Omental fat pad (tissue), 4 donors: ENCODE results near the gene CNKSR3. TPM values are rescaled to one million over a fixed set of nuclear protein-coding genes. Genes with fewer than 3 reads are reported as not detected.

Source experiments
- ATAC-seq: fragments of 150-250 bp; one replicate; pipeline ENCODE4 v1.9.1; 2016; ENCODE audit warnings: mild to moderate bottlenecking, moderate library complexity; ENCODE audit not compliant: low FRiP score
- DNase-seq: peaks from one replicate; pipeline ENCODE4 v3.0.0-alpha.2; 2019; ENCODE audit warnings: low spot score
- CTCF ChIP-seq, 3 donors: fragments of 450-650 bp; IDR thresholded peaks; one replicate each; pipeline ENCODE4 v1.5.1; 2016 to 2017; ENCODE audit warnings: antibody characterized with exemption in 3 of 3, mild to moderate bottlenecking in 3 of 3, moderate library complexity in 2 of 3
- total RNA-seq, 4 donors: library from RNA; depleted of rRNA; stranded (reverse); fragments of >200 nt; gene quantifications; one replicate each; pipeline ENCODE4 v1.1.0, GENCODE V29; 2016

CNKSR3 gene
- total RNA-seq, 4 donors from 2014 or later = 3.9 to 13.8 (median 5.5) TPM

DNA sequence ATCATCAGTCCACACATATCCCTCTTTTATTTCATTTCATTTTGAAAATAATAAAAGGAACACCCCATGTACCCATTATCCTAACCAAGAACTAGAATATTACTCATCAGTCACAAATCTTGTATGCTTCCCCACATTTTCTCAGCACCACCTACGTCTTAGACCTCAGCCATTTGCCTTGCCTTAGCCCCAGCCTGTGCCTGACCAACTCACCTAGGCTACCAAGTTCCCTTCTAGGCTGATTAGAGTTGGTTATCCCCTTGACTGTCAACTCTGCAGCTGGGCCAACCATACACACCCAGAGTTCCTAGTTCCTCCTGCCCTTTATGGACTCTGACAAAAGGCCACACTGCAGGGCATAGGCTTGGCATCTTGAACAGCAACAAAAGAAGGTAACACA lies 120.5 kb downstream of the CNKSR3 start:
- DNase-seq (no peak), ATAC-seq (no peak)
- TF ChIP-seq CTCF (IDR thresholded peaks at IDR 0.05) = no peak

DNA sequence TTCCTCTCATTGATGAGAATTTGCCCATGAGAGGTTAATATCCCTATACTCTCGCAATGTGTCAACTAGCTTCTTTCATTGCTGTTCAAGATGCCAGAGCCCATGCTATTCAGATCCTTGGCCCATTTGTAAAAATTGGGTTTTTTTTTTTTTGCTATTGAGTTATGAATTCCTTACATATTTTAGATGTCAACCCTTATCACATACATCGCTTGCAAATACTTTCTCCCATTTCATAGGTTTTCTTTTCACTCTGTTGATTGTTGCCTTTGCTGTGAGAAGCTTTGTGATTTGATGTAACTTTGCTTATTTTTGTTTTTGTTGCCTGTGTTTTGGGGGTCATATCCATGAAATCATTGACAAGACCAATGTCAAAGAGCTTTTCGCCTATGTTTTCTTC lies 121.7 kb downstream of the CNKSR3 start:
- ATAC-seq = no peak
- TF ChIP-seq CTCF (IDR thresholded peaks at IDR 0.05) = no peak
- DNase-seq = no peak

DNA sequence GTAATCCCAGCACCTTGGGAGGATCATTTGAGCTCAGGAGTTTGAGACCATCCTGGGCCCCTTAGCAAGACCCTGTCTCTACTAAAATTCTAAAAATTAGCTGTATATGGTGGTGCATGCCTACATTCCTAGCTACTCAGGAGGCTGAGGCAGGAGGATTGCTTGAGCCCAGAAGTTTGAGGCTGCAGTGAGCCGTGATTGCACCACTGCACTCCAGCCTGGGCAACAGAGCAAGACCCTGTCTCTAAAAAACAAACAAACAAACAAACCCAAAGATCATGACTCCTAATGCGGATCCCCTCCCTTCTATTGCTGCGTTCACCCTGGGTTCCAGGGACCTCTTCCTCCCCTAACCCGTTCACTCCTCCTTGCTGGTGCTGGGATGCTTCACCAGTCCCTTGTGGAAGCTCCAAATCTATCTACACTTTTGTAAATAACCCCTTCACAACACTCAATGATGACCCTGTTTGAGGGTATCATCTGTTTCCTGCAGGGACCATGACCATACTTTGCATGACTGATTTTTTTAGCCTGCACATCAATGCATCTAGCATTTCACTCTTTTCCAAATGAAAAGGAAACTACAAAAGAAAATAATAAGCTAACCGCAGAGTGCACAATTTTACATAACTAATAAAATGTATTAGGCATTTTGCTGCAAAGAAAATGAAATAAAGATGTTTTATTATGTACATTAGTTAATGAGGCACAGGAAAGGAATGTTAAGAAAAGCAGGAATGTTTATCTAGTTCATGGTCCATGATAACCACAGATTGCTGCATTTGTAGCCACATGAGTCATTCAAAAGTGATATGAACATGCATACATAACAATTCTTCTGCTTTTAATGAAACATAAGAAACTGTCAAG lies 123.4 kb downstream of the CNKSR3 start:
- no peak for TF ChIP-seq CTCF (IDR thresholded peaks at IDR 0.05)
- DNase-seq (no peak), ATAC-seq (no peak)

DNA sequence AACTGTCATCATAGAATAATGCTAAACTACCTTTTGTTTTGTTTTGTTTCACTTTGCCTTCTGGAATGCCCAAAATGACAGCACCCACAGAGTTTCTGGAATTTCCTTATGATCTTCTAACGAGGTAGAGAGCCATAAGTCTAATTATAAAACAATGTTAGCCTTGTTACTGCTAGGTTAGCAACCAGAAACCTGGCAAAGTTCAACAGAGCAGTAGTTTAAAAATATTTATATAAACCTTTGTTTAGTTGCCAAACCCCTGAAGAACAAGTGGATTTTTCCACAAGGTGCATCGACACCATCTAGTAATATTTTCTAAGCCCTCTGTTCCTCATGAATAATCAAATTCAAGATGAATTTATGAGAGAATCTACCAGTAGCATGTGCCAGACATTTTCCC lies 126.3 kb downstream of the CNKSR3 start:
- no peak for TF ChIP-seq CTCF (IDR thresholded peaks at IDR 0.05)
- no peak for ATAC-seq
- no peak for DNase-seq

DNA sequence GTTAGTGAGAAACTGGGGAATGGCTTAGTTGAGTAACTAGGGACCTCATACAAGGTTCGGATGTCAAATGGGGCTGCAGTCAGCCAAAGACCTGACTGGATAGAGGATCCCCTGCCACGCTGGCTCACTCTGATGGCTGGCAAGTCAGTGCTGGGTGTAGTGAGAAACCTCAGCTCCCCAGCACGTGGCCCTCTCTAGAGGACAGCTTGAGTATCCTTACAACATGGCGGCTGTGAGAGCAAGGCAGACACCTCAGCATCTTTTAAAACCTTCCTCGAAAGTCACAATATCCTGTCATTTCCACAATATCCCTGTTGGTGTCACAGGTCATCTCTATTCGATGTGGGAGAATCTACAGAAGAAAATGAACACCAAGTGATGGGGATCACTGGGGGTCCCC lies 127.2 kb downstream of the CNKSR3 start:
- TF ChIP-seq CTCF (IDR thresholded peaks at IDR 0.05) = no peak
- DNase-seq = no peak
- no peak for ATAC-seq

GRCh38 chr6:154382740-154383139 lies 127.7 kb downstream of the CNKSR3 start:
- no peak for TF ChIP-seq CTCF (IDR thresholded peaks at IDR 0.05)
- ATAC-seq (no peak), DNase-seq (no peak)

- ATAC-seq (no peak), DNase-seq (no peak)
- TF ChIP-seq CTCF (IDR thresholded peaks at IDR 0.05) = no peak
Observed at GRCh38 chr6:154381548-154381947, 128.9 kb downstream of the CNKSR3 start.
